ENCODE results near the gene CMPK2.

DNA sequence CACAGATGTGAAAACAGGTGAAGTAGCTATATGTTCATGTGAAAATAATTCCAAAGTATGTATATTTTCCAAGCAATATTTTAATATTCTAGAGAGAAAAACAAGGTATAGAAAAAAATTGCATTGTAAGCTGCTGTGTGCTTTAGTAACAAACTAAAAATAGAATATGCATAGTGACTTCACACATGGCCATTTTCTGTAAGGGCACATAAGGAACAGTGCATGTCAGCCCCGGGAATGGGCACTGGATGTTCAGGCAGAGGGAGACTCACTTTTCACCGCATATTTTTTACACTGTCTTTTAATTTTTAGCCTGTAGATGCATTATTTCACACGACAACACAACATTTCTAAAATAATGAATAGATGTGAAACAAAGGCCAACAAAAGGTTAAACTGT lies 46.0 kb downstream of the CMPK2 start:
- TF ChIP-seq, protein P1, sequence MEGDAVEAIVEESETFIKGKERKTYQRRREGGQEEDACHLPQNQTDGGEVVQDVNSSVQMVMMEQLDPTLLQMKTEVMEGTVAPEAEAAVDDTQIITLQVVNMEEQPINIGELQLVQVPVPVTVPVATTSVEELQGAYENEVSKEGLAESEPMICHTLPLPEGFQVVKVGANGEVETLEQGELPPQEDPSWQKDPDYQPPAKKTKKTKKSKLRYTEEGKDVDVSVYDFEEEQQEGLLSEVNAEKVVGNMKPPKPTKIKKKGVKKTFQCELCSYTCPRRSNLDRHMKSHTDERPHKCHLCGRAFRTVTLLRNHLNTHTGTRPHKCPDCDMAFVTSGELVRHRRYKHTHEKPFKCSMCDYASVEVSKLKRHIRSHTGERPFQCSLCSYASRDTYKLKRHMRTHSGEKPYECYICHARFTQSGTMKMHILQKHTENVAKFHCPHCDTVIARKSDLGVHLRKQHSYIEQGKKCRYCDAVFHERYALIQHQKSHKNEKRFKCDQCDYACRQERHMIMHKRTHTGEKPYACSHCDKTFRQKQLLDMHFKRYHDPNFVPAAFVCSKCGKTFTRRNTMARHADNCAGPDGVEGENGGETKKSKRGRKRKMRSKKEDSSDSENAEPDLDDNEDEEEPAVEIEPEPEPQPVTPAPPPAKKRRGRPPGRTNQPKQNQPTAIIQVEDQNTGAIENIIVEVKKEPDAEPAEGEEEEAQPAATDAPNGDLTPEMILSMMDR (IDR thresholded peaks at IDR 0.05; ENCODE audit: low read depth, low read length, missing input control): no peak
- TF ChIP-seq, protein P2, sequence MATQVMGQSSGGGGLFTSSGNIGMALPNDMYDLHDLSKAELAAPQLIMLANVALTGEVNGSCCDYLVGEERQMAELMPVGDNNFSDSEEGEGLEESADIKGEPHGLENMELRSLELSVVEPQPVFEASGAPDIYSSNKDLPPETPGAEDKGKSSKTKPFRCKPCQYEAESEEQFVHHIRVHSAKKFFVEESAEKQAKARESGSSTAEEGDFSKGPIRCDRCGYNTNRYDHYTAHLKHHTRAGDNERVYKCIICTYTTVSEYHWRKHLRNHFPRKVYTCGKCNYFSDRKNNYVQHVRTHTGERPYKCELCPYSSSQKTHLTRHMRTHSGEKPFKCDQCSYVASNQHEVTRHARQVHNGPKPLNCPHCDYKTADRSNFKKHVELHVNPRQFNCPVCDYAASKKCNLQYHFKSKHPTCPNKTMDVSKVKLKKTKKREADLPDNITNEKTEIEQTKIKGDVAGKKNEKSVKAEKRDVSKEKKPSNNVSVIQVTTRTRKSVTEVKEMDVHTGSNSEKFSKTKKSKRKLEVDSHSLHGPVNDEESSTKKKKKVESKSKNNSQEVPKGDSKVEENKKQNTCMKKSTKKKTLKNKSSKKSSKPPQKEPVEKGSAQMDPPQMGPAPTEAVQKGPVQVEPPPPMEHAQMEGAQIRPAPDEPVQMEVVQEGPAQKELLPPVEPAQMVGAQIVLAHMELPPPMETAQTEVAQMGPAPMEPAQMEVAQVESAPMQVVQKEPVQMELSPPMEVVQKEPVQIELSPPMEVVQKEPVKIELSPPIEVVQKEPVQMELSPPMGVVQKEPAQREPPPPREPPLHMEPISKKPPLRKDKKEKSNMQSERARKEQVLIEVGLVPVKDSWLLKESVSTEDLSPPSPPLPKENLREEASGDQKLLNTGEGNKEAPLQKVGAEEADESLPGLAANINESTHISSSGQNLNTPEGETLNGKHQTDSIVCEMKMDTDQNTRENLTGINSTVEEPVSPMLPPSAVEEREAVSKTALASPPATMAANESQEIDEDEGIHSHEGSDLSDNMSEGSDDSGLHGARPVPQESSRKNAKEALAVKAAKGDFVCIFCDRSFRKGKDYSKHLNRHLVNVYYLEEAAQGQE (IDR thresholded peaks at IDR 0.05): no peak
- no peak for TF ChIP-seq EGR1 (IDR thresholded peaks at IDR 0.05; ENCODE audit: low read depth in 2 of 2)
- no peak for TF ChIP-seq YY1 (IDR thresholded peaks at IDR 0.05)
- TF ChIP-seq RAD21 (IDR thresholded peaks at IDR 0.05): no peak
- TF ChIP-seq, protein P3, sequence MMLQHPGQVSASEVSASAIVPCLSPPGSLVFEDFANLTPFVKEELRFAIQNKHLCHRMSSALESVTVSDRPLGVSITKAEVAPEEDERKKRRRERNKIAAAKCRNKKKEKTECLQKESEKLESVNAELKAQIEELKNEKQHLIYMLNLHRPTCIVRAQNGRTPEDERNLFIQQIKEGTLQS (IDR thresholded peaks at IDR 0.05): no peak
- TF ChIP-seq, protein P4, sequence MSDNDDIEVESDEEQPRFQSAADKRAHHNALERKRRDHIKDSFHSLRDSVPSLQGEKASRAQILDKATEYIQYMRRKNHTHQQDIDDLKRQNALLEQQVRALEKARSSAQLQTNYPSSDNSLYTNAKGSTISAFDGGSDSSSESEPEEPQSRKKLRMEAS (IDR thresholded peaks at IDR 0.05): no peak
- TF ChIP-seq FOXA1 (IDR thresholded peaks at IDR 0.05): no peak
- no peak for TF ChIP-seq HNF4G (IDR thresholded peaks at IDR 0.05)
- TF ChIP-seq, protein P5, sequence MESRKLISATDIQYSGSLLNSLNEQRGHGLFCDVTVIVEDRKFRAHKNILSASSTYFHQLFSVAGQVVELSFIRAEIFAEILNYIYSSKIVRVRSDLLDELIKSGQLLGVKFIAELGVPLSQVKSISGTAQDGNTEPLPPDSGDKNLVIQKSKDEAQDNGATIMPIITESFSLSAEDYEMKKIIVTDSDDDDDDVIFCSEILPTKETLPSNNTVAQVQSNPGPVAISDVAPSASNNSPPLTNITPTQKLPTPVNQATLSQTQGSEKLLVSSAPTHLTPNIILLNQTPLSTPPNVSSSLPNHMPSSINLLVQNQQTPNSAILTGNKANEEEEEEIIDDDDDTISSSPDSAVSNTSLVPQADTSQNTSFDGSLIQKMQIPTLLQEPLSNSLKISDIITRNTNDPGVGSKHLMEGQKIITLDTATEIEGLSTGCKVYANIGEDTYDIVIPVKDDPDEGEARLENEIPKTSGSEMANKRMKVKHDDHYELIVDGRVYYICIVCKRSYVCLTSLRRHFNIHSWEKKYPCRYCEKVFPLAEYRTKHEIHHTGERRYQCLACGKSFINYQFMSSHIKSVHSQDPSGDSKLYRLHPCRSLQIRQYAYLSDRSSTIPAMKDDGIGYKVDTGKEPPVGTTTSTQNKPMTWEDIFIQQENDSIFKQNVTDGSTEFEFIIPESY (IDR thresholded peaks at IDR 0.05): no peak
- TF ChIP-seq GABPA (IDR thresholded peaks at IDR 0.05 in 1 of 2, conservative IDR thresholded peaks at IDR 0.05 in 1 of 2): no peak
- no peak for TF ChIP-seq RXRA (IDR thresholded peaks at IDR 0.05)
- no peak for TF ChIP-seq JUND (IDR thresholded peaks at IDR 0.05)
- TF ChIP-seq TAF1 (conservative IDR thresholded peaks at IDR 0.05): no peak

Data from liver (tissue), 3 donors.